GM23248 (cell line): Measurements from ENCODE around the gene RAB18. TPM values are rescaled to one million over a fixed set of nuclear protein-coding genes. Genes with fewer than 3 reads are reported as not detected.
"Not testable (repeated sequence)": the region's sequence is repeated elsewhere in the genome, so short reads cannot be mapped to it uniquely, and the experiment has no call there.

Source experiments
- DNase-seq: peaks from one replicate; pipeline ENCODE4 v3.0.0-alpha.2; 2015
- H2AFZ ChIP-seq: fragments of 200-600 bp; sonication (generic); 2 replicates; pipeline ENCODE4 v1.6.1; 2016; ENCODE audit warnings: antibody characterized with exemption
- H3F3A ChIP-seq: fragments of 200-600 bp; sonication (generic); 2 replicates; pipeline ENCODE4 v1.6.1; 2016; ENCODE audit warnings: mild to moderate bottlenecking, antibody characterized with exemption, mixed run types; ENCODE audit not compliant: insufficient read depth
- H3K27ac ChIP-seq: fragments of 200-600 bp; sonication (generic); 2 replicates; pipeline ENCODE4 v1.5.1; 2016; ENCODE audit warnings: mild to moderate bottlenecking
- H3K27me3 ChIP-seq: fragments of 200-600 bp; sonication (generic); replicated peaks from 2 replicates; pipeline ENCODE4 v1.6.1; 2016; ENCODE audit warnings: mild to moderate bottlenecking; ENCODE audit not compliant: insufficient read depth
- H3K36me3 ChIP-seq: fragments of 200-600 bp; sonication (generic); 2 replicates; pipeline ENCODE4 v1.6.1; 2016; ENCODE audit warnings: low read depth, mild to moderate bottlenecking
- H3K4me1 ChIP-seq: fragments of 200-600 bp; sonication (generic); 2 replicates; pipeline ENCODE4 v1.6.1; 2016; ENCODE audit warnings: mild to moderate bottlenecking; ENCODE audit not compliant: insufficient read depth
- H3K4me2 ChIP-seq: fragments of 200-600 bp; sonication (generic); one replicate; pipeline ENCODE4 v1.6.1; 2016; ENCODE audit warnings: mild to moderate bottlenecking; ENCODE audit not compliant: unreplicated experiment
- H3K4me3 ChIP-seq: fragments of 200-600 bp; sonication (generic); 2 replicates; pipeline ENCODE4 v1.5.1; 2016; ENCODE audit warnings: mild to moderate bottlenecking
- H3K79me2 ChIP-seq: fragments of 200-600 bp; sonication (generic); 2 replicates; pipeline ENCODE4 v1.6.1; 2016; ENCODE audit warnings: mild to moderate bottlenecking; ENCODE audit not compliant: insufficient read depth
- H3K9ac ChIP-seq: fragments of 200-600 bp; sonication (generic); 2 replicates; pipeline ENCODE4 v1.6.1; 2016; ENCODE audit warnings: mild to moderate bottlenecking
- H3K9me2 ChIP-seq: fragments of 200-600 bp; sonication (generic); 2 replicates; pipeline ENCODE4 v1.6.1; 2016; ENCODE audit warnings: mixed run types, mild to moderate bottlenecking, moderate library complexity; ENCODE audit not compliant: insufficient read depth
- H3K9me3 ChIP-seq: fragments of 200-600 bp; sonication (generic); one replicate; pipeline ENCODE4 v1.6.1; 2017; ENCODE audit warnings: low read depth
- H4K20me1 ChIP-seq: fragments of 200-600 bp; sonication (generic); 2 replicates; pipeline ENCODE4 v1.6.0; 2016; ENCODE audit not compliant: insufficient read depth
- EZH2 ChIP-seq: fragments of 200-600 bp; sonication (generic); IDR thresholded peaks from 2 replicates; pipeline ENCODE4 v1.6.1; 2018; ENCODE audit warnings: antibody characterized with exemption, mild to moderate bottlenecking; ENCODE audit not compliant: insufficient read depth, poor library complexity, severe bottlenecking
- EZH2phosphoT487 ChIP-seq: fragments of 200-600 bp; sonication (generic); IDR thresholded peaks from 2 replicates; pipeline ENCODE4 v1.6.1; 2018; ENCODE audit warnings: antibody characterized with exemption, moderate library complexity, mild to moderate bottlenecking, low read depth; ENCODE audit not compliant: insufficient read depth
- WGBS, 2 experiments: methylation state at CpG; one replicate each; pipeline ENCODE4 v1.1.6; 2015 to 2017; ENCODE audit warnings: low lambda C conversion rate in 2 of 2, low coverage in 1 of 2; ENCODE audit errors: missing lambda C conversion rate in 2 of 2; 5-methylcytosine and 5-hydroxymethylcytosine counted together
- in situ Hi-C: fragments of 300-500 bp; cut with MboI; formaldehyde crosslinking; loops from 2 replicates; pipeline ENCODE4 v1.15.0; 2020
- polyA plus RNA-seq: library from polyadenylated mRNA; unstranded; fragments of >200 nt; fragmentation: Nextera tagmentation; extraction: Ambion mirVana; gene quantifications from 2 replicates; pipeline ENCODE4 v1.2.1, GENCODE V29; 2016
- total RNA-seq: library from RNA; depleted of rRNA; stranded (reverse); fragments of >200 nt; shearing (Covaris generic); gene quantifications from 2 replicates; pipeline ENCODE4 v1.2.3, GENCODE V29; 2014

The RAB18 gene
- total and polyA plus RNA-seq, 2 experiments from 2014 or later = 57.7 to 221 TPM

DNA sequence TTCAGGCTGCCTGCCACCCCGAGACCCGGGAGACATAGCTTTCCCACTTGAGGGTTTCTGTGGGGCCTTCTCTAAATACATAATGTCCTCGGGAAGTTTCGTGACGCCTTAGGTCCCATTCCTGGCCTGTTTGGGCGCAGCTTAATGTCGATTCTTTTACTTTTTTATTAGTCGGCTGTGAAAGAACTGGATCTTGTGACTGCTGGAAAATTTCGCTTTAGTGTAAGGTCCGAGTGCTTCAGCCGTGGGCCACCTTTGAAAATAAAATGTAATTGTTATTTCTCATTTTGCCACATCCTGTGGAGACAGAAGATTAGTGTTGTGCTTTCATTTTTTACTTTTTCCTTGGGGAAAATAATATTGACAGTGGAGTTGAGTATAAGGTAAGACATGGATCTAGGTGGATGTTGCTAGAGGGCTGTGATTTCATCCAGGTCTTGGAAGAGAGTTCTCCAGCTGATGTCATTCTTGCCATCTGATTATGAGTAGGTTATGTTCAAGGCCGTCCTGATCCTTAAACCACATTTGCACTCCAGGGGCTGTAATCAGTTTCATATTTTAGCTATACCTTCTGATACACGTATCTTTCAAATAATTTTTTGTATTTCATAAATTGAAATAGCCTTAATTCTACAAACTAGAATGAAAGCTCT lies 830 bp downstream of the RAB18 start:
- H3F3A ChIP-seq = peaks cover 6% of the 10 kb centered on the region
- H3K4me1 ChIP-seq = peaks cover 22% of the 10 kb centered on the region
- H3K9me2 ChIP-seq = no peaks in the 10 kb centered on the region
- no peaks in the 10 kb centered on the region for H3K27me3 ChIP-seq
- peak overlapping the region; percentile 90 for H3K4me3 ChIP-seq
- no peak for TF ChIP-seq EZH2phosphoT487
- no peak for TF ChIP-seq EZH2
- in situ Hi-C loops = no loop called here
- peaks cover 25% of the 10 kb centered on the region for H4K20me1 ChIP-seq
- H3K9me3 ChIP-seq = no peaks in the 10 kb centered on the region
- peak; percentile 76 for DNase-seq
- H2AFZ ChIP-seq = peak overlapping the region; percentile 94
- H3K36me3 ChIP-seq = 0 out of 2 replicates have a peak, but pooled peaks cover 7% of the 10 kb centered on the region
- peak overlapping the region; percentile 91 for H3K4me2 ChIP-seq
- peaks cover 57% of the 10 kb centered on the region for H3K79me2 ChIP-seq
- H3K27ac ChIP-seq = peak overlapping the region; percentile 88
- peak overlapping the region; percentile 96 for H3K9ac ChIP-seq
- WGBS, 2 experiments = 0 to 1% methylated on average over 13 of the region's 13 CpGs

DNA sequence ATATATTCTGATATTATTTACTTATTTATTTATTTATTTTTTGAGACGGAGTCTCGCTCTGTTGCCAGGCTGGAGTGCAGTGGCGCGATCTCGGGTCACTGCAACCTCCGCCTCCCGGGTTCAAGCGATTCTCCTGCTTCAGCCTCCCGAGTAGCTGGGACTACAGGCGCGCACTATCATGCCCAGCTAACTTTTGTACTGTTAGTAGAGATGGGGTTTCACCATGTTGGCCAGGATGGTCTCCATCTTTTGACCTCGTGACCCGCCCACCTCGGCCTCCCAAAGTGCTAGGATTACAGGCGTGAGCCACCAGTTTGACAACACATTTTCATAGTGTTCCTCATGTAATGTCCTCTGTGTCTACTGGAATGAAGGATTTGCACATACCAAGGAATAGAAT lies 1.4 kb downstream of the RAB18 start:
- H3K27ac ChIP-seq = peak overlapping the region; percentile 88
- H3K9ac ChIP-seq = peak overlapping the region; percentile 96
- H2AFZ ChIP-seq, in situ Hi-C loops, H3K9me3 ChIP-seq, H3K9me2 ChIP-seq, H3K27me3 ChIP-seq, DNase-seq: not testable (repeated sequence)
- peaks cover 12% of the 10 kb centered on the region for H3F3A ChIP-seq
- peak overlapping the region; percentile 91 for H3K4me2 ChIP-seq
- H3K36me3 ChIP-seq = peaks cover 10% of the 10 kb centered on the region; the same call in 1 of the 2 replicates
- peaks cover 25% of the 10 kb centered on the region for H4K20me1 ChIP-seq
- 91 to 92% methylated on average over 15 of the region's 15 CpGs for WGBS, 2 experiments
- peak overlapping the region; percentile 90 for H3K4me3 ChIP-seq
- H3K79me2 ChIP-seq = peaks cover 64% of the 10 kb centered on the region
- H3K4me1 ChIP-seq = peaks cover 28% of the 10 kb centered on the region

DNA sequence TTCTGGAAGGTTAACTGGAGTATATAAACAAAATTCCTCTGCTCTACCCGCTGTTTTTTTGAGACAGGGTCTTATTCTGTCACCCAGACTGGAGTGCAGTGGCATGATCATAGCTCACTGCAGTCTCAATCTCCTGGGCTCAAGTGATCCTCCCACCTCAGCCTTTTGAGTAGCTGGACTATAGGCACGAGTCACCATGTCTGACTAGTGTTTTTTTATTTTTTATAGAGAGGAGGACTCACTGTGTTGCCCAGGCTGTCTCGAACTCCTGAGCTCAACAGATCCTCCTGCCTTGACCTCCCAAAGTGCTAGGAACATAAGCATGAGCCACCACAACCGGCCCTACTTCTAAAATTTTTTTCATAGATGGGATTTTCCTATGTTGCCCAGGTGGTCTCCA lies 2.2 kb downstream of the RAB18 start:
- in situ Hi-C loops = no loop called here
- Histone ChIP-seq H3K9me2 (no peaks in the 10 kb centered on the region), H3F3A (peaks cover 15% of the 10 kb centered on the region), H3K4me1 (peaks cover 32% of the 10 kb centered on the region), H2AFZ (no peak overlapping the region), H3K4me2 (peak overlapping the region; percentile 91), H3K27ac (no peak overlapping the region), H4K20me1 (peaks cover 25% of the 10 kb centered on the region), H3K36me3 (peaks cover 17% of the 10 kb centered on the region; the same call in 1 of the 2 replicates), H3K9ac (0 out of 2 replicates have a peak overlapping the region, but pooled peaks have one; percentile 96), H3K79me2 (peaks cover 71% of the 10 kb centered on the region), H3K4me3 (peak overlapping the region; percentile 90), H3K27me3 (no peaks in the 10 kb centered on the region), H3K9me3 (no peaks in the 10 kb centered on the region)
- WGBS, 2 experiments = 54 to 55% methylated on average over 4 of the region's 4 CpGs
- TF ChIP-seq EZH2 (no peak), EZH2phosphoT487 (no peak)
- DNase-seq = peak; percentile 51

DNA sequence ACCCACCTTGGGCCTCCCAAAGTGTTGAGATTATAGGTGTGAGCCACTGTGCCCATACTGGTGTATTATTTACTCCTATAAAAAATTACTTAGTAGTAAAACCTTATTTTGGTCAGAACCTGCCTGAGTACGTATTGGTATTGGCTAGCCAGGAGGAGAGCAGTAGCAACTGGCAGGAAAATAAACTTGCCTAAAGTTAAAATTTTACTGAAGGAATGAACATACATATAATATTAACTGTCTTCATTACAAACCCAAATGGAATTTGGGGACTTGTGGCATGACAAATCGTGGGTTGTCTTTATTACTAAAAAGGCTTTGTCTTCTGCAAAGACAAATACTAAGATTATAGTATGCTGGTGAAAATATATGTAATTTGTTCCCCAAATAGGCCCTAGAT lies 8.4 kb downstream of the RAB18 start:
- peaks cover 45% of the 10 kb centered on the region for H3K4me1 ChIP-seq
- H3K9ac ChIP-seq = no peak overlapping the region
- DNase-seq = peak; percentile 52
- WGBS, 2 experiments = 22 to 30% methylated on average over 2 of the region's 2 CpGs
- H4K20me1 ChIP-seq = peaks cover 20% of the 10 kb centered on the region; the same call in 1 of the 2 replicates
- 0 out of 2 replicates have a peak overlapping the region, but pooled peaks have one; percentile 29 for H3K27ac ChIP-seq
- H3K9me3 ChIP-seq = no peaks in the 10 kb centered on the region
- in situ Hi-C loops = no loop called here
- H3K9me2 ChIP-seq = no peaks in the 10 kb centered on the region
- TF ChIP-seq EZH2 (no peak), EZH2phosphoT487 (no peak)
- no peak overlapping the region for H2AFZ ChIP-seq
- peaks cover 31% of the 10 kb centered on the region for H3K36me3 ChIP-seq
- H3F3A ChIP-seq = peaks cover 49% of the 10 kb centered on the region
- H3K4me2 ChIP-seq = peak overlapping the region; percentile 45
- no peak overlapping the region for H3K4me3 ChIP-seq
- no peaks in the 10 kb centered on the region for H3K27me3 ChIP-seq
- peaks cover 98% of the 10 kb centered on the region for H3K79me2 ChIP-seq
